Measurements from ENCODE around the gene EIF6.

EIF6 gene

DNA sequence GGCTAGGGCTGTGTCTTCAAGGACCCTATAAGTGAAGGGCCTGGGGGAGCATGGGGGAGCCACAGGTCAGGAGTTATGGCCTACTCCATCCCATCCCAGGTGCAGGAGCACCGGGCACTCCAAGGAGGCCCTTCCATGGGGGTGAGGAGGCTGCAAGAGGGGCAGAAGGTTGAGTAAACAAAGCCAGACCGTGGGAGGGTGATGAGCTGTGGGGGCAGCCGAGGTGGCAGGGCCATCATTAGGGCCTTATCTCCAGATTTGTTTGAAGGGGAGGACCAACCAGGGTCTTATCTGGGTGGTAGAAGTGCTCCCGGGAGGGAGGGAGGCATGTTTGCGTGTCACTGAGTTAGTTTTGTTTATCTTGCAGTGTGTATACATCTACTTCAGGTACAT is 9.7 kb upstream of the EIF6 start:
- TF ChIP-seq, protein P1, sequence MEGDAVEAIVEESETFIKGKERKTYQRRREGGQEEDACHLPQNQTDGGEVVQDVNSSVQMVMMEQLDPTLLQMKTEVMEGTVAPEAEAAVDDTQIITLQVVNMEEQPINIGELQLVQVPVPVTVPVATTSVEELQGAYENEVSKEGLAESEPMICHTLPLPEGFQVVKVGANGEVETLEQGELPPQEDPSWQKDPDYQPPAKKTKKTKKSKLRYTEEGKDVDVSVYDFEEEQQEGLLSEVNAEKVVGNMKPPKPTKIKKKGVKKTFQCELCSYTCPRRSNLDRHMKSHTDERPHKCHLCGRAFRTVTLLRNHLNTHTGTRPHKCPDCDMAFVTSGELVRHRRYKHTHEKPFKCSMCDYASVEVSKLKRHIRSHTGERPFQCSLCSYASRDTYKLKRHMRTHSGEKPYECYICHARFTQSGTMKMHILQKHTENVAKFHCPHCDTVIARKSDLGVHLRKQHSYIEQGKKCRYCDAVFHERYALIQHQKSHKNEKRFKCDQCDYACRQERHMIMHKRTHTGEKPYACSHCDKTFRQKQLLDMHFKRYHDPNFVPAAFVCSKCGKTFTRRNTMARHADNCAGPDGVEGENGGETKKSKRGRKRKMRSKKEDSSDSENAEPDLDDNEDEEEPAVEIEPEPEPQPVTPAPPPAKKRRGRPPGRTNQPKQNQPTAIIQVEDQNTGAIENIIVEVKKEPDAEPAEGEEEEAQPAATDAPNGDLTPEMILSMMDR (conservative IDR thresholded peaks at IDR 0.05; ENCODE audit: low read depth, low read length), result no peak
- no peaks in the 10 kb centered on the region for H3K79me2 ChIP-seq (ENCODE audit: insufficient read depth, low read depth)
- no peak overlapping the region for H3K4me3 ChIP-seq (IDR thresholded peaks at IDR 0.05; ENCODE audit: insufficient read depth, low read depth, low read length)
- no peak overlapping the region for H2AFZ ChIP-seq (ENCODE audit: low read depth)
- no peaks in the 10 kb centered on the region for H4K20me1 ChIP-seq (ENCODE audit: insufficient read depth)
- no peak overlapping the region for H3K4me2 ChIP-seq
- H3K4me1 ChIP-seq (ENCODE audit: low read depth, poor library complexity, severe bottlenecking), result no peaks in the 10 kb centered on the region
- peaks cover 4% of the 10 kb centered on the region; the same call in 1 of the 2 replicates for H3K27me3 ChIP-seq (ENCODE audit: insufficient read depth, low read depth)
- no peak overlapping the region for H3K9ac ChIP-seq
- H3K27ac ChIP-seq, result no peak overlapping the region
- H3K36me3 ChIP-seq (ENCODE audit: insufficient read depth), result no peaks in the 10 kb centered on the region

DNA sequence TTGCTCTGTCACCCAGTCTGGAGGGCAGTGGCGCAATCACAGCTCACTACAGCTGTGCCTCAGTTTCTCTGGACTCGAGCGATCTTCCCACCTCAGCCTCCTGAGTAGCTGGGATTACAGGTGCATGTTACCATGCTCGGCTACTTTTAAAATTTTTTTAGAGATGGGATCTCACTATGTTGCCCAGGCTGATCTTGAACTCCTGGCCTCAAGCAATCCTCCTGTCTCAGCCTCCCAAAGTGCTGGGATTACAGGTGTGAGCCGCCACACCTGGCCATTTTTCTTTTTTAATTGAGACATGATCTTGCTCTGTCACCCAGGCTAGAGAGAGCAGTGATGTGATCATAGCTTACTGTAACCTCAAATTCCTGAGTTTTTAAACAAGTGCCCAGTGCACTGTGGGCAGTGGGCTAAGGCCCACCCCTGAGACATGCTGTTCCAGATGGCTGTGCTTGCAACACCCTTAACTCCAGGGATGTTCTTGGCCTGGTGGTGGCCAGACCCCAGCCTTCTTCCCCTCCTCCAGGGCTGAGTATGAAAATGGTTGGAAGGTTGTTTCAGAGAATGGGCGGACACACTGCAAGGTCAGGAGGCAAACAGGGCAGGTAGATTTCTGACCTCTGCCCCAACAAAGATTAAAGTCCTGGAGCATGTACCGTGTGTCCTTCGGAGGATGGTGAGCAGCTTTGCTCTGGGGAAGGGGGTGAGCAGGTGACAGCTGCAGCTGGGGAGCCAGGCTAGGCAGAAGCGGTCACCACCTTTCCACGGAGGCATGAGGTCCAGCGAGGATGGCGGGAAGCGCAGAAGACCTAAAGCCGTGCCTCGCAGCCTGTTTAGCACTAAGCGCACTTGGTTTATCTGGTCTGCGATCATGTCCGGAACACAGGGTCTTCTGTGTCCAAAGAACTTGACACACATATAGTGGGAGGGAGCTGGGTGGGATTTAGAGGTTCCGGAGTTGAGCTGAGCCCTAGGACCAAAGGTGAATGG is 9.0 kb upstream of the EIF6 start:
- Histone ChIP-seq H3K36me3 (ENCODE audit: insufficient read depth) (no peaks in the 10 kb centered on the region), H3K4me3 (IDR thresholded peaks at IDR 0.05; ENCODE audit: insufficient read depth, low read depth, low read length) (no peak overlapping the region), H4K20me1 (ENCODE audit: insufficient read depth) (no peaks in the 10 kb centered on the region), H3K4me1 (ENCODE audit: low read depth, poor library complexity, severe bottlenecking) (no peaks in the 10 kb centered on the region), H3K27ac (no peak overlapping the region), H3K9ac (no peak overlapping the region), H3K27me3 (ENCODE audit: insufficient read depth, low read depth) (peaks cover 8% of the 10 kb centered on the region; the same call in 1 of the 2 replicates), H3K4me2 (no peak overlapping the region), H3K79me2 (ENCODE audit: insufficient read depth, low read depth) (no peaks in the 10 kb centered on the region), H2AFZ (ENCODE audit: low read depth) (no peak overlapping the region)
- TF ChIP-seq, protein P1 (conservative IDR thresholded peaks at IDR 0.05; ENCODE audit: low read depth, low read length), result no peak

DNA sequence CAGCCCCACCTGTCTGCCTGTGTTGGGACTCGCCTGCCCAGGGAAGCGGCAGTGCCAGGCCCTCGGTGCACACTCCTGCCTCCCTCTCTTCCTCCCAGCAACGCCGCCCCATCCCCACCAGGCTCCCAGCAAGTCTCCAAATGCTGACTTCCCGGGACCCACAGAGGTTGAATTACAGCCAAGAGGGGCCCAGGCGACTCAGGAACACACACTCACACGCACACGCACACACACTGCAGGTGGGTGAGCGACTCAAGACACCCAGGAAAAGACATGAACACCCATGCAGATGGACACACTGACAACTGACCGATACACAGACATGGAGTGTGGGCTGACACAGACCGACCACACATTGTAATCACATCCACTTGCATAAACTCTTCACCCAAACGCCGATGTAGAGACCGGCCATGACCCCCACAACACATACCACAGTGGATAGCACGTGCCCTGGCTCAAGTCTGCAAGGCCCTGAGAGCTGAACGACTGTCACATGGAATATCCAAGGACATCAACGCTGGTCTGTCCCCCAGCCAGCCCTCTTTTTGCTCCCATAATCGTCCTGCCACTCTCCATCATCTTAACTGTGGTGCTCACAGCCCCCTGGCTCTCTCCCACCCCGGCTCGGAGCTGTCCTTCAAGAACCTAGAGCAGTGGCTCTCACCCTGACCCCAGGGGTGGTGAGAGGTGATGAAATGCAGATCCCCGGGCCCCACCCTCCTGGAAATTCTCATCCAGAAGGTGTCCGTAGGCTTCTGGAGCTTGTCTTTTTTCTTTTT is 8.1 kb upstream of the EIF6 start:
- Histone ChIP-seq H3K4me2 (no peak overlapping the region), H2AFZ (ENCODE audit: low read depth) (no peak overlapping the region), H3K36me3 (ENCODE audit: insufficient read depth) (no peaks in the 10 kb centered on the region), H3K9ac (no peak overlapping the region), H3K4me1 (ENCODE audit: low read depth, poor library complexity, severe bottlenecking) (no peaks in the 10 kb centered on the region), H4K20me1 (ENCODE audit: insufficient read depth) (no peaks in the 10 kb centered on the region), H3K79me2 (ENCODE audit: insufficient read depth, low read depth) (no peaks in the 10 kb centered on the region), H3K27ac (no peak overlapping the region), H3K4me3 (IDR thresholded peaks at IDR 0.05; ENCODE audit: insufficient read depth, low read depth, low read length) (no peak overlapping the region), H3K27me3 (ENCODE audit: insufficient read depth, low read depth) (peaks cover 8% of the 10 kb centered on the region; the same call in 1 of the 2 replicates)
- TF ChIP-seq, protein P1 (conservative IDR thresholded peaks at IDR 0.05; ENCODE audit: low read depth, low read length), result no peak

DNA sequence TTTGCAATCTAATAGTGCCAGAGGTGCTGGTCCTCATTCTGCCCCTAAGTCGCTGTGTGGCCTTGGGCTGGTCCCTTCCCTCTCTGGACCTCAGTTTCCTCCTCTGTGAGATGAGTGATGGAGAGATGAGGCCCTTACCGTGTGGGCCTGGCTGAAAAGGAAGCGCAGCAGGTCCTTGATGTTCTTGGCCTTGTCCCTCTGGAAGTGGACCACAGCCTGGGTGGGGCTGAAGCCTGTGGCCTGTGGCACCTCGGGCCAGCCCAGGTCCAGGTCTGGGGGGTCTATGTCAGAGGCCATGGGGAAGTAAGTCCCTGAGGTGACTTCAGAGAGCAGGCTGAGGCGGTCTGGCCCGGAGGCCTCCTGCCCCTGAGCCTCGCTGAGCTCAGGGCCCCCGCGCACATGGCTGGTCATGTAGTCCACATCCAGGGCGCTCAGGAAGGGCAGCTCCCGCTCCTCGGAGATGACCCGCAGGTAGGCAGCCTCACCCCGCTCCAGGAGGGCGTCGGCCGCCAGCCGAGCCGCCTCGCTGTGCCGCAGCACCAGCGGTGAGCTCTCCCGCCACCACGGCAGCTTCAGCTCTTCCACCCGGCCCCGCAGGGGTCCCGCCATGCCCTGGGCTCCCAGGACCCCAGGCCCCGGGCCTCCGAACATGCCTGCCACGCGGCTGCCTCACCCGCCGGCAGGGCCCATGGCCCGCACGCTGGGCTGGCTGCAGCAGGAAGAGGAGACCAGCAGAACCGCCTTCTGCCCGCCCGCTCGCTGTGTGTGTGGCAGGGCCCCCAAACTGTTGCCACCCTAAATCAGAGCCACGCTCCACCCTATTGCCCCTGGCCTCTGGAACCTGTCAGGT is 7.3 kb upstream of the EIF6 start, which contains the start of gene FAM83C:
TSS of gene FAM83C (minus strand) at position 772 of the 850 bp plus-strand sequence. CDS start at position 651, 121 bp downstream.
- Histone ChIP-seq H3K4me1 (ENCODE audit: low read depth, poor library complexity, severe bottlenecking) (no peaks in the 10 kb centered on the region), H3K9ac (no peak within 1 kb of the TSS), H3K36me3 (ENCODE audit: insufficient read depth) (no peaks in the 10 kb centered on the region), H2AFZ (ENCODE audit: low read depth) (no peak within 1 kb of the TSS), H3K79me2 (ENCODE audit: insufficient read depth, low read depth) (no peaks in the 10 kb centered on the region), H3K27ac (no peak within 1 kb of the TSS), H3K4me2 (no peak within 1 kb of the TSS), H3K4me3 (IDR thresholded peaks at IDR 0.05; ENCODE audit: insufficient read depth, low read depth, low read length) (no peak within 1 kb of the TSS), H4K20me1 (ENCODE audit: insufficient read depth) (no peaks in the 10 kb centered on the region), H3K27me3 (ENCODE audit: insufficient read depth, low read depth) (peaks cover 8% of the 10 kb centered on the region; the same call in 1 of the 2 replicates)
- TF ChIP-seq, protein P1 (conservative IDR thresholded peaks at IDR 0.05; ENCODE audit: low read depth, low read length), result no peak

Data from KMS-11 (cell line).